HuH-7 (cell line): ENCODE data around the gene RNF181.
"Not testable (repeated sequence)": the region's sequence is repeated elsewhere in the genome, so short reads cannot be mapped to it uniquely, and the experiment has no call there.

Experiments used
- DNase-seq: peaks from one replicate; pipeline ENCODE4 v3.0.0; 2011; ENCODE audit warnings: low spot score

Gene RNF181

DNA sequence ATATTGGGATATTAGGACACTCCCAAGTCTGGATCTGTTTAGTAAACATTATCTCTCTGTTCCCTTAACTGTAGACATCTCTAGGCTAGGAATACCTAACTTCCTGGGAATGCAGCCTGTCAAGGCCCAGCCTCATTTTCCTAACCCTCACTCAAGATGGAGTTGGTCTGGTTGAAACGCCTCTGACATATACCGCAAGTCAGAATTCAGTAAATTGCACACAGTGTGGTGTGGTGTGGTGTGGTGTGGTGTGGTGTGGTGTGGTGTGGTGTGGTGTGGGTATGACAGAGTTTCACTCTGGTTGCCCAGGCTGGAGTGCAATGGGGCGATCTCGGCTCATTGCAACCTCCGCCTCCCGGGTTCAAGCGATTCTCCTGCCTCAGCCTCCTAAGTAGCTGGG lies 19.2 kb downstream of the RNF181 start:
- not testable (repeated sequence) for DNase-seq

DNA sequence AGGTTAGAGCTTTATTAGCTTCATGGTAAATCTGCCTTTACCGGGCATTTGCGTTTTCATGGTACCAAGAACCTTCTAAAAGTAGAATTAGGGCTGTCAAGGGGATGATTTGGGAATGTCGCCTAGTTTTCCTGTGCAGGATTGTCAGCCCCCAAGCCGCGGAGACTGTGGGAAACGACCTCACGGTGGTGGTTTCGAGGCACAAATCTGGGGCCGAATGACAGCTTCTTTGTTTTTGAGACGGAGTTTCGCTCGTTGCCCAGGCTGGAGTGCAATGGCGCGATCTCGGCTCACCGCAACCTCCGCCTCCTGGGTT lies 19.8 kb downstream of the RNF181 start:
- DNase-seq: no peak

DNA sequence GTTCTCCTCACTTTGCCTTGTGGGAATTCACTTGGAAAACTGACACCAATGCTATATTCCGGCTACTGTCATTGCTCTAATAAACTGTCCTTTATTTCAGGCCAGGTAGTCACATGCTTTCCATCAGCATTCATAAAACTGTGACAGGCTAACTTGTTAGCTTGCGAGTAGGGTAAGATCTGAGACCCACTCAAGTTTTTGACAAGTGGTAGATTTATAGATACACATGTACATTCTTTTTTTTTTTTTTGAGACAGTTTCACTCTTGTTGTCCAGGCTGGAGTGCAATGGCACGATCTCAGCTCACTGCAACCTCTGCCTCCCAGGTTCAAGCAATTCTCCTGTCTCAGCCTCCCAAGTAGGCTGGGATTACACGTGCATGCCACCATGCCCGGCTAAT lies 22.2 kb downstream of the RNF181 start:
- DNase-seq: not testable (repeated sequence)

DNA sequence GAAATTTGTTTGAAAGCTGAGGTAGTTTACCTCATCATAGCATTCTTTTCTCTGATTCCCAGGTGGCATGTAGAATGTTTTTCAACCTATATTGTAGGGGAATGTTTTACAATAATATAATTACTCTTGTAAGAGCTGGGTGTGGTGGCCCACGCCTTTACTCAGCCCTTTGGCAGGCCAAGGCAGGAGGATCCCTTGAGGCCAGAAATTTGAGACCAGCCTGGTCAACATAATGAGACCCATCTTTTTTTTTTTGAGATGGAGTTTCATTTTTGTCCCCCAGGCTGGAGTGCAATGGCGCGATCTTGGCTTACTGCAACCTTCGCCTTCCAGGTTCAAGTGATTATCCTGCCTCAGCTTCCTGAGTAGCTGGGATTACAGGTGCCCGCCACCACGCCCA lies 24.1 kb downstream of the RNF181 start:
- no peak for DNase-seq

DNA sequence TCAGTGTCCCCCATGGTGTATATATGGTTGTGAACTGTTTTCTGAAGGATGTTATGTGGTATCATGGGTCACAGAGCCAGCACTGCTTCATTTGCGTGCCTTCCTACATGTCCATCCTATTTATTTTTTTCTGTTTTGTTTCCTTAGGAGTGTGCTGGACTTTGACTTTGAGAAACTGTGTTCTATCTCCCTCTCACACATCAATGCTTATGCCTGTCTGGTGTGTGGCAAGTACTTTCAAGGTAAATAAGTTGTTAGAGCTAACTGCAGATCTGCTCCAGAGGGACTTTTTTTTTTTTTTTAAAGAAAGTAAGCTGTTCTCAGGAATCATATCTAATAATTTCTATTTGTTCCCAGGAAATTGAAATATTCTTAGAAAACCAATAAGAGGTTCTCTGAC lies 25.8 kb downstream of the RNF181 start:
- DNase-seq: no peak

DNA sequence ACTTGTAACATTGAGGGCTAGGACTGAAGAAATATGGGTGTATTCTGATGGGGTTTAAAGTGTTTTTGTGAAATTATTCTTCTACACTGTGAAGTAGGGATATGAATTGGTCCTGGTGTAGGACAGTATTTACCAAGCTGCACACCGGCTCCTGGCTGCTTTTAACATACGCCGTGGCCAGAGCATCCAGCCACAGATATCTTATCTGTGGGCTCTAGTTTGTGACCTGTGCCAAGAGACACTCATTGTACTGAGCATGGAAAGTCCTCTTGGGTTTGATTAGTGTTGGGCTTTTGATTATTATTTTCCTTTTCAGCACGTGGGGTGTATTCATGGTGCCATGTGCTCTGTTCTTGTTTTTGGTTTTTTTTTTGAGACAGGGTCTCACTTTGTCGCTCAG lies 28.4 kb downstream of the RNF181 start:
- no peak for DNase-seq

DNA sequence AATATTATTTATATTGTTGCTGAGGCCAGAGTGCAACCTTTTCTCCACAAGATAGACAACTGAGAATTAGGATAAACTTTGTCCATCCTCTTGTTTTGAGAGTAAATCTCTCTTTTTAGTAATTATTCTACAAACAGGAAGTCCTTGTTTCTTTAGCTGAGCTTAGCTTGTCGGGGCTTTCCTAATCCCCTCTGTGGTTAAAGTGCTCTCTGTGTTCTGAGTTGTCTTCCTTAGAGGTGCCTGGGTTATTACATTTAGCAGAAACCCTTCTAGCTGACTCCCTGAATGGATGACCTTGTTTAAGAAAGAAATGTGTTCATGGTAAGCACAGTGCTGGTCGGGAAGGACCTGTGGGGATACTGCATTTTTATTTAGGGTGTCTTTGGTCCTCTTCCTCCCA lies 33.1 kb downstream of the RNF181 start:
- no peak for DNase-seq

DNA sequence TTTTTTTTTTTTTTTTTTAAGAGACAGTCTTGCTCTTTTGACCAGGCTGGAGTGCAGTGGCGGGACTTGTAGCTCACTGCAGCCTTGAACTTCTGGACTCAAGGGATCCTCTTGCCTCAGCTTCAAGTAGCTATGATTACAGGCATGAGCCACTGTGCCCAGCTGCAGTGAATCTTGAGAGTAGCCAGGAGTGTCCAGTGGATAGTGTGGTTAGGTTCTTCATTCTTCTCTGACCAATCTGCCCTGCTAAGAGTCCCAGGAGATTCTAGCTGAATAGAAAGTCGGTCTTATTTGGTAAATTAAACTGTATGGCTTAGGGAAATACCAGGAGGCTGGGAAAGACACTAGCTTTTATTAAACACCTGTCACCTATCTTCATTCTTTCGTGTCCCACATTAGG lies 35.8 kb downstream of the RNF181 start:
- no peak for DNase-seq

DNA sequence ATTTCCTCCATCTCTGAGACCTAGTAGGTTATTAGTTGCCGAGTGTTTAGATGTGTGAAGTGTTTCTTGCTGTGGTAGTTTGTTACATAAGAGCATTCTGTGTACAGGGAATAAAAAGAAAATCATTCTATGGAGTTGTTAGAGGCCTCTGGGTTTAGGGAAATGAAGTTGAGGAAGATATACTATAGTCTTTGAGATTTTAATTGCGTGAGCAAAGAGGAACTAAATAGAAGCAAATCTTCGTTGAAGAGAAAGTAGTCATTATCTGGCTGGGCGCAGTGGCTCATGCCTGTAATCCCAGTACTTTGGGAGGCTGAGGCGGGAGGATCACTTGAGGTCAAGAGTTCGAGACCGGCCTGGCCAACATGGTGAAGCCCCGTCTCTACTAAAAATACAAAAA lies 39.5 kb downstream of the RNF181 start:
- DNase-seq: no peak

DNA sequence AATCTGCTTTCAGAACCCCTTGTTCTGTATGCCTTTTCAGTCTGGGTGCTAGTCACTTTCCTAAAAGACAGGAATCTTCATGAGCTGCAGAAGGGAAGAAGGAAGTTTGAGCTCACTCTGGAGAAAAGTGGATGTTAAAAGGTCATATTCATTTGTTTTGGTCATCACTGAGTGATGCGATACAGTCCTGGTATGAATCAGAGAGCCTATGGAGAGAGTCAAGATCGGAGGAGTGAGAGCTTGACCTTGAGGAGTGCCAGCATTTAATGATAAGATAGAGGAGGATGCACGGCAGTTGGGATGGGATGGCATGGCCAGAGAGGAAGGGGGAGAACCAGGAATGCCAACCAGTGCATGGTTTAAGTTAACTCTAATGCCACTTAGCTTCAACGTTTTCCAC lies 40.1 kb downstream of the RNF181 start:
- DNase-seq: no peak

DNA sequence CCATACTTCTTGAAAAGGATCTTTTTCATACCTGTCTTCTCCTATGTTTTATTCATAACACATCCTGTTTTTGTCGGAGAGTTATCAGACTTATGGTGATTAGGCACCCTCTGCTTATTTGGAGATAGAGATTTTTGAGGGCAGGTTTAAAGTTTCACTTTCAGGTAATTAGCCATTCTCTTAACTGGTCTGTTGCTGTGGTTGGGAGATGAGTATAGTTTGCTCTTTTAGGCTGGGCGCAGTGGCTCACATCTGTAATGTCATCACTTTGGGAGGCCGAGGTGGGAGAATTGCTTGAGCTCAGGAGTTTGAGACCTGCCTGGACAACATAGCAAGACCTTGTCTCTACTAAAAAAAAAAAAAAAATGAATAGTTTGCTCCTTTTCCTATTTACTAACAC lies 47.2 kb downstream of the RNF181 start:
- DNase-seq: no peak

DNA sequence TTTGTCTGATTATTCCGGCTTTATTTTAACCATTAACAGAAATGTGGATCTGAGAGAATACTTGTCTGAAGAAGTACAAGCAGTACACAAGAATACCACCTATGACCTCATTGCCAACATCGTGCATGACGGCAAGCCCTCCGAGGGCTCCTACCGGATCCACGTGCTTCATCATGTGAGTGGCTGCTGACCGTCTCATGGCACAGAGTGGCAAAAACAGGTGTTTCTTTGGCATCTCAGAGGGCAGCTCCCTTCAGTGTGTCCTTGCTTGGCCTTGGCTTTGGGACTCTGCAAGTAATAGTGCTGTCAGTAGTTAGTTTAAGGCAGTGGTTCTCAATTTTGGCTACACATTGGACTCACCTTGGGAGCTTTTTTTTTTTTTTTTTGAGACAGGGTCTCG lies 49.4 kb downstream of the RNF181 start:
- no peak for DNase-seq

DNA sequence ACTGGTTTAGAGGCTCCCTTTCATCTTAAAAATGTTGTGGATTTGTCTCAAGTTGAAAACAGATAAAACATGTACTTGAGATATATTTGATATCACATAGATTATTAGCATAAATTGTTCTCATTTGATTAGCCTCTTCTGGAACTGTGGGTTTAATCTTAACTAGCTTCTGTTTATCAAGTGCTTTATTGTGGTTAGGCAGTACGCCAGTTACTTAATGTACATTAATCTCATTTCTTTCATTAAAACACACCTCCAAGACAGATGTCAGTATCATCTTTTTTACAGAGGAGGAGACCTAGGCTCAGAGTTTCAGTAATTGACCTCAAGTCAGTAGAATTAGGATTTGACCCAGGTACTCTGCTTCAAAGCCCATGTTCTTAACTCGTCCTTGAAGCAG lies 50.6 kb downstream of the RNF181 start:
- DNase-seq: no peak
